T-cell (primary cell): ENCODE data around the gene MRTFB. TPM values are rescaled to one million over a fixed set of nuclear protein-coding genes. Genes with fewer than 3 reads are reported as not detected.

Experiments used
- ATAC-seq, 4 experiments: fragments of 200-7000 bp in 3 of 4; fragments of 150-1000 bp in 1 of 4; cut with Tn5 transposase; replicated peaks in 1 of 4; 1 replicate in 3 of 4; 2 replicates in 1 of 4; pipeline ENCODE4 v1.10.0; 2021; ENCODE audit warnings: moderate library complexity in 3 of 4, mild to moderate bottlenecking in 2 of 4, moderate number of reproducible peaks in 1 of 4
- CTCF ChIA-PET, 2 donors: fragments of 300-600 bp; sonication (Branson Sonifier 250); formaldehyde crosslinking; loops; one replicate each; lab custom pipeline; 2022; ENCODE audit warnings: antibody characterized with exemption in 2 of 2; lab: Charles Lee
- POLR2A ChIA-PET, 2 donors: fragments of 300-600 bp; sonication (Branson Sonifier 250); formaldehyde crosslinking; loops; one replicate each; lab custom pipeline; 2022; ENCODE audit warnings: antibody characterized with exemption in 2 of 2; lab: Charles Lee
- DNase-seq, 35 experiments: peaks; one replicate each; pipeline versions ENCODE4 v3.0.0 to v3.0.0-alpha.2; 2013 to 2023
- H3K27ac ChIP-seq: one replicate; pipeline ENCODE4 v1.5.1; 2013; ENCODE audit warnings: low read length
- H3K27me3 ChIP-seq, 2 experiments: replicated peaks in 1 of 2; 1 replicate in 1 of 2; 2 replicates in 1 of 2; pipeline versions ENCODE4 v1.6.1 to v1.7.0; 2013; ENCODE audit warnings: low read length in 1 of 2, mixed read lengths in 1 of 2; ENCODE audit not compliant: control insufficient read depth in 2 of 2, insufficient read depth in 2 of 2; ENCODE audit errors: extremely low read depth in 1 of 2
- H3K36me3 ChIP-seq, 2 donors: 1 replicate in 1 of 2; 2 replicates in 1 of 2; pipeline versions ENCODE4 v1.6.1 to v1.7.0; 2013; ENCODE audit warnings: low read length in 1 of 2; ENCODE audit not compliant: control insufficient read depth in 2 of 2, insufficient read depth in 1 of 2; ENCODE audit errors: extremely low read depth in 1 of 2
- H3K4me1 ChIP-seq, 2 experiments: 1 replicate in 1 of 2; 2 replicates in 1 of 2; pipeline versions ENCODE4 v1.6.1 to v1.7.0; 2013; ENCODE audit warnings: low read length in 2 of 2, mixed read lengths in 1 of 2; ENCODE audit not compliant: insufficient read depth in 2 of 2, control insufficient read depth in 1 of 2; ENCODE audit errors: extremely low read depth in 1 of 2
- H3K4me3 ChIP-seq, 2 donors: 1 replicate in 1 of 2; 2 replicates in 1 of 2; pipeline versions ENCODE4 v1.5.1 to v1.7.0; 2013; ENCODE audit warnings: mild to moderate bottlenecking in 2 of 2, low read length in 1 of 2, moderate library complexity in 1 of 2; ENCODE audit not compliant: control insufficient read depth in 1 of 2; ENCODE audit errors: extremely low read depth in 1 of 2
- H3K9me3 ChIP-seq: 2 replicates; pipeline ENCODE4 v1.7.0; 2013
- H3K27ac Mint-ChIP-seq, 2 donors: one replicate each; pipeline ENCODE4 v1.8.0; 2020 to 2021; ENCODE audit warnings: mild to moderate bottlenecking in 2 of 2, mixed read lengths in 2 of 2
- H3K27me3 Mint-ChIP-seq, 2 donors: one replicate each; pipeline ENCODE4 v1.8.0; 2021 to 2022; ENCODE audit warnings: mixed read lengths in 2 of 2
- H3K36me3 Mint-ChIP-seq: one replicate; pipeline ENCODE4 v1.8.0; 2021; ENCODE audit warnings: mixed read lengths
- H3K4me1 Mint-ChIP-seq, 3 donors: one replicate each; pipeline ENCODE4 v1.8.0; 2020 to 2022; ENCODE audit warnings: mixed read lengths in 3 of 3, mild to moderate bottlenecking in 1 of 3
- H3K4me3 Mint-ChIP-seq, 3 donors: one replicate each; pipeline ENCODE4 v1.8.0; 2020 to 2022; ENCODE audit warnings: mild to moderate bottlenecking in 3 of 3, mixed read lengths in 3 of 3, moderate library complexity in 3 of 3
- H3K9me3 Mint-ChIP-seq, 3 donors: one replicate each; pipeline ENCODE4 v1.8.0; 2020 to 2022; ENCODE audit warnings: mixed read lengths in 3 of 3
- WGBS: methylation state at CpG from one replicate; pipeline ENCODE4 v1.1.5; 2013; ENCODE audit warnings: missing lambda C conversion rate; ENCODE audit not compliant: insufficient coverage; 5-methylcytosine and 5-hydroxymethylcytosine counted together
- total RNA-seq, 35 experiments: library from RNA in 6 of 35; stranded (reverse) in 6 of 35; fragments of 120-200 nt in 1 of 35; gene quantifications; one replicate each; pipeline versions ENCODE4 v1.2.1 to v1.2.4 and lab custom pipeline; 2013 to 2026

Gene MRTFB
- total RNA-seq, 5 donors from 2014 or later (not counting 1 experiment from before 2014, with no cell fraction given) = 18.2 to 37.0 (median 21.0) TPM

- CTCF ChIA-PET = interaction anchor here in 1 of 2 donors (1.0 kb wide), 1 partner anchor 21 kb away, joined by 5 read pairs; no protein-coding TSS in a partner anchor
- no peak overlapping the region for H3K4me3 ChIP-seq
- Mint-ChIP-seq H3K9me3 (no peaks in the 10 kb centered on the region), H3K36me3 (peaks cover 21% of the 10 kb centered on the region), H3K4me1 (peaks cover 0 to 5% (median 0%) of the 10 kb centered on the region in 3 donors), H3K27me3 (no peaks in the 10 kb centered on the region), H3K4me3 (no peak overlapping the region), H3K27ac (no peak overlapping the region)
- H3K27me3 ChIP-seq = no peaks in the 10 kb centered on the region
- ATAC-seq (no peak), DNase-seq (no peak)
- POLR2A ChIA-PET = no interaction called here
- no peak overlapping the region for H3K27ac ChIP-seq
- H3K4me1 ChIP-seq = no peaks in the 10 kb centered on the region
- no peaks in the 10 kb centered on the region for H3K9me3 ChIP-seq
- H3K36me3 ChIP-seq = no peaks in the 10 kb centered on the region
- WGBS = 81% methylated on average over 3 of the region's 3 CpGs
Measured at GRCh38 chr16:14205666-14206065, 134.5 kb downstream of the MRTFB start.

GRCh38 chr16:14211856-14212543 is 140.9 kb downstream of the MRTFB start:
- H3K36me3 Mint-ChIP-seq = peaks cover 49% of the 10 kb centered on the region

GRCh38 chr16:14215941-14216340 is 144.8 kb downstream of the MRTFB start:
- H3K4me1 Mint-ChIP-seq = no peaks in the 10 kb centered on the region
- POLR2A ChIA-PET = no interaction called here
- no peaks in the 10 kb centered on the region for H3K9me3 ChIP-seq
- H3K4me1 ChIP-seq = no peaks in the 10 kb centered on the region
- peaks cover 66% of the 10 kb centered on the region for H3K36me3 Mint-ChIP-seq
- peaks cover 3 to 20% of the 10 kb centered on the region in 2 donors for H3K36me3 ChIP-seq
- WGBS = no CpG with 5 or more reads among the region's 3 CpGs
- CTCF ChIA-PET = no interaction called here
- ATAC-seq (no peak), DNase-seq (no peak)
- H3K27me3 Mint-ChIP-seq = no peaks in the 10 kb centered on the region
- no peak overlapping the region for H3K27ac Mint-ChIP-seq
- no peaks in the 10 kb centered on the region for H3K9me3 Mint-ChIP-seq
- no peaks in the 10 kb centered on the region for H3K27me3 ChIP-seq
- no peak overlapping the region for H3K4me3 ChIP-seq
- H3K4me3 Mint-ChIP-seq = no peak overlapping the region
- H3K27ac ChIP-seq = no peak overlapping the region

More at GRCh38 chr16:14211856-14212543, 140.9 kb downstream of the MRTFB start:
- H3K9me3 Mint-ChIP-seq = no peaks in the 10 kb centered on the region
- H3K36me3 ChIP-seq = peaks cover 3 to 5% of the 10 kb centered on the region in 2 donors
- H3K4me1 ChIP-seq = no peaks in the 10 kb centered on the region
- H3K4me3 Mint-ChIP-seq = no peak overlapping the region
- H3K4me1 Mint-ChIP-seq = no peaks in the 10 kb centered on the region
- H3K27ac Mint-ChIP-seq = no peak overlapping the region
- no peaks in the 10 kb centered on the region for H3K27me3 Mint-ChIP-seq
- 100% methylated on average over 1 of the region's 6 CpGs for WGBS
- CTCF ChIA-PET = interaction anchor here in 1 of 2 donors (0.6 kb wide), 1 partner anchor 1886 kb away, joined by 3 read pairs; no protein-coding TSS in a partner anchor
- H3K27ac ChIP-seq = no peak overlapping the region
- H3K27me3 ChIP-seq = no peaks in the 10 kb centered on the region
- POLR2A ChIA-PET = no interaction called here
- no peak overlapping the region for H3K4me3 ChIP-seq
- H3K9me3 ChIP-seq = no peaks in the 10 kb centered on the region
- DNase-seq = no peak
- ATAC-seq = no peak

GRCh38 chr16:14219983-14220382 is 148.9 kb downstream of the MRTFB start:
- Histone ChIP-seq H3K4me3 (no peak overlapping the region), H3K9me3 (no peaks in the 10 kb centered on the region), H3K27me3 (no peaks in the 10 kb centered on the region), H3K4me1 (no peaks in the 10 kb centered on the region), H3K27ac (no peak overlapping the region), H3K36me3 (peaks cover 3 to 18% of the 10 kb centered on the region in 2 donors)
- H3K36me3 Mint-ChIP-seq = peaks cover 75% of the 10 kb centered on the region
- H3K4me1 Mint-ChIP-seq = no peaks in the 10 kb centered on the region
- ChIA-PET POLR2A (no interaction called here), CTCF (no interaction called here)
- peaks cover 0 to 3% (median 0%) of the 10 kb centered on the region in 3 donors for H3K9me3 Mint-ChIP-seq
- no peak for ATAC-seq
- H3K27ac Mint-ChIP-seq = no peak overlapping the region
- H3K4me3 Mint-ChIP-seq = no peak overlapping the region
- no peaks in the 10 kb centered on the region for H3K27me3 Mint-ChIP-seq
- WGBS = no CpG with 5 or more reads among the region's 3 CpGs
- no peak for DNase-seq

- ChIA-PET CTCF (no interaction called here), POLR2A (no interaction called here)
- no peaks in the 10 kb centered on the region for H3K27me3 Mint-ChIP-seq
- H3K4me1 Mint-ChIP-seq = no peaks in the 10 kb centered on the region
- Histone ChIP-seq H3K27me3 (no peaks in the 10 kb centered on the region), H3K27ac (no peak overlapping the region), H3K36me3 (peaks cover 7 to 14% of the 10 kb centered on the region in 2 donors), H3K4me1 (no peaks in the 10 kb centered on the region), H3K4me3 (no peak overlapping the region), H3K9me3 (no peaks in the 10 kb centered on the region)
- no peak overlapping the region for H3K27ac Mint-ChIP-seq
- ATAC-seq (no peak), DNase-seq (no peak)
- WGBS = 100% methylated on average over 1 of the region's 2 CpGs
- H3K9me3 Mint-ChIP-seq = peaks cover 0 to 3% (median 0%) of the 10 kb centered on the region in 3 donors
- no peak overlapping the region for H3K4me3 Mint-ChIP-seq
- H3K36me3 Mint-ChIP-seq = peaks cover 67% of the 10 kb centered on the region
Measured at GRCh38 chr16:14223632-14224031, 152.5 kb downstream of the MRTFB start.

GRCh38 chr16:14225457-14225856 is 154.3 kb downstream of the MRTFB start:
- Mint-ChIP-seq H3K36me3 (peaks cover 53% of the 10 kb centered on the region), H3K27me3 (no peaks in the 10 kb centered on the region), H3K4me1 (no peaks in the 10 kb centered on the region), H3K4me3 (no peak overlapping the region), H3K9me3 (peaks cover 0 to 3% (median 0%) of the 10 kb centered on the region in 3 donors), H3K27ac (no peak overlapping the region)
- Histone ChIP-seq H3K4me1 (no peaks in the 10 kb centered on the region), H3K27me3 (no peaks in the 10 kb centered on the region), H3K4me3 (no peak overlapping the region), H3K27ac (no peak overlapping the region), H3K36me3 (peaks cover 5 to 7% of the 10 kb centered on the region in 2 donors), H3K9me3 (no peaks in the 10 kb centered on the region)
- ChIA-PET CTCF (no interaction called here), POLR2A (interaction anchor here in 1 of 2 donors (0.6 kb wide), 1 partner anchor 634 kb away, joined by 4 read pairs; no protein-coding TSS in a partner anchor)
- no peak for ATAC-seq
- 100% methylated on average over 2 of the region's 3 CpGs for WGBS
- no peak for DNase-seq
